Stimulated activated CD8-positive, alpha-beta memory T cell treated with anti-CD3 and anti-CD28 coated beads, Interleukin-4, amount 100 ng/mL, for 1 hour (primary cell): ENCODE results near the gene ANO2.

Experiments used
- DNase-seq, 2 donors: peaks; one replicate each; pipeline ENCODE4 v3.0.0-alpha.2; 2020; ENCODE audit warnings: low read depth in 2 of 2, low spot score in 1 of 2

The ANO2 gene

GRCh38 chr12:5733916-5734315 is 211.1 kb downstream of the ANO2 start:
- DNase-seq = no peak

GRCh38 chr12:5733136-5733755 is 211.8 kb downstream of the ANO2 start:
- DNase-seq = no peak

- no peak for DNase-seq
These were observed 214.1 kb downstream of the ANO2 start for GRCh38 chr12:5730962-5731361.

GRCh38 chr12:5723711-5724252 is 221.3 kb downstream of the ANO2 start:
- no peak for DNase-seq

GRCh38 chr12:5723071-5723470 is 222.0 kb downstream of the ANO2 start:
- no peak for DNase-seq

GRCh38 chr12:5720381-5721005 is 224.6 kb downstream of the ANO2 start:
- DNase-seq = no peak

- no peak for DNase-seq
These were observed 226.4 kb downstream of the ANO2 start for GRCh38 chr12:5718680-5719079.

GRCh38 chr12:5718073-5718472 is 227.0 kb downstream of the ANO2 start:
- DNase-seq = no peak

GRCh38 chr12:5716976-5717375 is 228.1 kb downstream of the ANO2 start:
- DNase-seq = no peak

- no peak for DNase-seq
These were observed 228.9 kb downstream of the ANO2 start for GRCh38 chr12:5716201-5716600.

- DNase-seq = no peak
These were observed 230.0 kb downstream of the ANO2 start for GRCh38 chr12:5715021-5715420.

- DNase-seq = no peak
These were observed 231.4 kb downstream of the ANO2 start for GRCh38 chr12:5713599-5714081.

- no peak for DNase-seq
These were observed 234.7 kb downstream of the ANO2 start for GRCh38 chr12:5710260-5710878.

GRCh38 chr12:5708371-5708770 is 236.7 kb downstream of the ANO2 start:
- no peak for DNase-seq

- no peak for DNase-seq
These were observed 238.8 kb downstream of the ANO2 start for GRCh38 chr12:5706247-5706646.

- DNase-seq = no peak
These were observed 239.3 kb downstream of the ANO2 start for GRCh38 chr12:5705791-5706190.

GRCh38 chr12:5694759-5695409 is 250.2 kb downstream of the ANO2 start:
- DNase-seq = no peak

- DNase-seq = no peak
These were observed 252.2 kb downstream of the ANO2 start for GRCh38 chr12:5692850-5693249.

GRCh38 chr12:5691943-5692342 is 253.1 kb downstream of the ANO2 start:
- no peak for DNase-seq

- DNase-seq = no peak
These were observed 254.8 kb downstream of the ANO2 start for GRCh38 chr12:5690240-5690639.

- no peak for DNase-seq
These were observed 255.3 kb downstream of the ANO2 start for GRCh38 chr12:5689773-5690172.

- no peak for DNase-seq
These were observed 256.8 kb downstream of the ANO2 start for GRCh38 chr12:5688226-5688625.
